NAMALWA (cell line): ENCODE measurements around the gene TMEM141.

ENCODE experiments used
- DNase-seq: peaks from one replicate; pipeline ENCODE4 v3.0.0-alpha.2; 2015; ENCODE audit warnings: low spot score

Gene TMEM141

GRCh38 chr9:136814725-136815421 lies 23.7 kb downstream of the TMEM141 start:
- DNase-seq: no peak

DNA sequence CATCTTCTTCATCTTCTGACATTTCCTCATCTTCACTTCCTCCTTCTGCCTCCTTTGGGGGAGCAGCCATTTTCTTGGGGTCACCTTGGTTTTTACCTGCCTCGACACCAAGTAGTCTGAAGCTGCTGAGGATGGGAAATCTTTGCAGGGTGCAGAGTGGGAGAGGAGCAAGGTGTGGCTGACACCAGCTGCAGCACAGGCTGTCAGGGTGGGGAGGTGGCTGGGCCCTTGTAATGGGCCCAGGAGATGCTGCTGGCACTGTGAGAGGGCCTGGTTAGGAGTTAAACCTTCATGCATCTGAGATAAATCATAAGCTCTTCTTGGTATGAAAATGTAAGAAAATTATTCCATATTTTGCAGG lies 24.3 kb downstream of the TMEM141 start:
- no peak for DNase-seq

GRCh38 chr9:136820971-136821825 lies 30.1 kb downstream of the TMEM141 start:
- no peak for DNase-seq

GRCh38 chr9:136821826-136822544 lies 30.8 kb downstream of the TMEM141 start:
- no peak for DNase-seq

DNA sequence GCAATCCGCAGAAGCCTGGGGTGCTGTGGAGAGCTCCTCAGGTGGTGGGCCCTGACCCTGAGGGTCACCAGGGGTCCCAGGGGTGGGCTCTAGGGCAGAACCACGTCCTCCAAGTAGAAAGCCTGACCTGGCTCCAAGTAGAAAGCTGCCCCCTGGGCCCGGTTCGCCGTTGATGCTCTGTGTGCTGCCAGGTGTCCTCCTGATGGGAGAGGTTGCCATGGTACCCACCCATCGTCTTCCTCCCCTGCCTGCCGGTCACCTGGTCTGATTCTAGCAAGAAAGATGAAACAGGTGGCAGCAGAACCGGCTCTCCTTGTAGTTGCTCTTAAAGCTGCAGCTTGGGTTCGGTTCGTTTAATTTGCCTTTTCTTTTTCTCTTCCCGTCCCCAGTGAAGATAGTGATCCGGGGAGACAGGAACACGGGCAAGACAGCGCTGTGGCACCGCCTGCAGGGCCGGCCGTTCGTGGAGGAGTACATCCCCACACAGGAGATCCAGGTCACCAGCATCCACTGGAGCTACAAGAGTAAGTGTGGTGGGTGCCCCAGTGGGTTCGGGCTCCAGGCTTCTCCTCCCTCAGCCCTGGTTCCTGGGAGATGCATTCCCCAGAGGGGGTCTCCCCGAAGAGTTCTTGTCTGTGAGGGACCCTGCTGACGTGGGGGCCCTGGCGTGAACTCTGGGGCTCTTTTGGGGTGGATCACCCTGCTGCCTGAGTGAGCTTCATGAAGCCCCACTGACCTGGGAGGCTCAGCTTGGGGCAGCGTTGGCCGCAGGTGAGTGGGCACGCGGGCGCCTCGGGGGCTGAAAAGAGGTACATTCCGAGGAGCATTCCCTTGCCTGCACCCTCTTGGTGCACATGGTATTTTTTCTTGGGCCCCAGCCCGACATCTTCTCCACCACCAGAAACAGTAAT lies 32.2 kb downstream of the TMEM141 start:
- no peak for DNase-seq

DNA sequence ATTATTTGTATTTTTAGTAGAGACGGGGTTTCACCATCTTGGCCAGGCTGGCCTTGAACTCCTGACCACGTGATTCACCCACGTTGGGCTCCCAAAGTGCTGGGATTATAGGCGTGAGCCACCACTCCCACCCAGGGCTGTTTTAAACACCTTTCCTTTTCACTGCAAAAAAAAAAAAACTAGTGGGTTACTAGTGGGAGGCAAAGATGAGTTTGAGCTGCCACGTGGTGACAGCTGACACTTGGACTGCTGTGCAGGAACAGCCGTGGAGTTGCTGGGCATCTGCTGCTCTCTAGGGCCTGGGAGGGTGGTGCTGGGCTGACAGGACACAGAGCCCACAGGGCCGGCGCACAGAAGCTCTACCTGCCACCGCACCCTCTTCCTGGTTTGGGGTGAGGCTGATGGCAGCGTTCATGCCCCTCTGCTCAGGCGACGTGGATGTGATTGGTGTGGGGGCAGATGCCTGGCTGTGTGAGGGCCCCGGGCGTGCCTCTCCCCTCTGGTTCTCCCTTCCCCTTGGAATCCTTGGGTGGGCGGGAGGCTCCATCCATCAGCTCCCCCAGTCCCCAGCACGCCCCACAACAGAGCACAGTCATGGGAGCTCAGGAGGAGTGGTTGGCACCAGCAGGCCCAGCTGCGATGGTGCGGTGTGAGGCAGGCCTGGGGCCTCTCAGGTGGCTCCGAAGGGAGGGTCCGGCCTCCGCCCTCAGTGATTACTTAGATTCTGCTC lies 33.5 kb downstream of the TMEM141 start:
- DNase-seq: no peak

GRCh38 chr9:136825295-136826187 lies 34.4 kb downstream of the TMEM141 start:
- no peak for DNase-seq

DNA sequence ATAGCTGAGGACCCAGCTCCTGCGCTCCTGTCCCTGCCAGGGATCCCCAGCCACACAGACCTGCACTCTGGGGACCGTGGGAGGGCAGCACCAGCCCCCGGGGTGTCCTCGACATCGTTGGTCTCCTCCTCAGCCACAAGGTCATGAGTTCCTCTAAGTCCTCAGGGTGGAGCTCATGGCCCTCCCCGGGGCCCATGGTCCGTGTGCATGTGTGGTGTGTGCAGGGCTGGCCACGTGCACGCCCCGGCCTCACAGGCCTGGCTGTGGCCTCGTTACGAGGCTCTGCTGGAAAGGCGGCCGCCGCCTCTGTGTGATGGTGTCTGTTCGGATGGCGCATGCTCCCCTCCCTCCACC lies 35.0 kb downstream of the TMEM141 start:
- no peak for DNase-seq

DNA sequence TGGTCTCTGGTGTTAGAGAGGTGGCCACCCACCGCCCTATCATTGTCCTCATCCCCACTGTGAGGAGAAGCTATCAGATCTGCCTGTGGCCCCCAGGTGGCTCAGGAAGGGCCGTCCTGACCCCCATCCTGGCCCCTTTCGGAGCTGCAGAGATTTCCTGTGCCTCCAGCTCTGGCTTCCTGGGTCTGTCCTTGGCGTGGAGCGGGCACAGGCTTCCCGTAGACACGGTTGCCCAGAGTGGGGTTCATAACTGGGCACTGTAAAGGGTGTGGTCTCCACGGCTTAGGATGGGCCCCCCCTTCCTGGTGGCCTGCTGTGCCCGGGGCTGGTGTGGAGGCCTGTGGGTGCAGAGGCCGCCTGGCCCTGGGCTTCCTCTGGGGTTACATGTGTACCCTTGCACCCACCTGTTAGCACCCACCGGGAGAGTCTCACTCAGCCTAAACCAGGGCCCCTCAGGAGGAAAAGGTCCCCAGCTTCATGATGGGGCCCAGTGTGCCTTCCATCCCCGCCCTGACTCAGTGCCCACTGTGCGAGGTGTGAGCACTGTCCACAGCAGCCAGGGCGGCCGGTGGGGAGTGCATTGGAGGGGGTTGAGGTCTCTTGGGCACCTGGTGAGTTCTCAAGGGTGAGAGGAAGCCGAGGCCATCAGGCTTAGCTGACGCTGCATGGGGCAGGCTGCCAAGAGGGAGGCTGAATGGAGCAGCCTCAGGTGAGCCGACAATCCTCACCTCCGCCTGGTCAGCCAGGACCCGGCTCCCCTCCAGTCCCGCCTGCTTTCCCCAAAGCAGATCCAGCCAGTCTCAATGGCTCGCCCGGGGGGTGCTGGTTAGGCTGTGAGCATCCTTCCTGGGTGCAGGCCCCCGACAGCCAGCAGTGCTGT lies 35.8 kb downstream of the TMEM141 start:
- no peak for DNase-seq

DNA sequence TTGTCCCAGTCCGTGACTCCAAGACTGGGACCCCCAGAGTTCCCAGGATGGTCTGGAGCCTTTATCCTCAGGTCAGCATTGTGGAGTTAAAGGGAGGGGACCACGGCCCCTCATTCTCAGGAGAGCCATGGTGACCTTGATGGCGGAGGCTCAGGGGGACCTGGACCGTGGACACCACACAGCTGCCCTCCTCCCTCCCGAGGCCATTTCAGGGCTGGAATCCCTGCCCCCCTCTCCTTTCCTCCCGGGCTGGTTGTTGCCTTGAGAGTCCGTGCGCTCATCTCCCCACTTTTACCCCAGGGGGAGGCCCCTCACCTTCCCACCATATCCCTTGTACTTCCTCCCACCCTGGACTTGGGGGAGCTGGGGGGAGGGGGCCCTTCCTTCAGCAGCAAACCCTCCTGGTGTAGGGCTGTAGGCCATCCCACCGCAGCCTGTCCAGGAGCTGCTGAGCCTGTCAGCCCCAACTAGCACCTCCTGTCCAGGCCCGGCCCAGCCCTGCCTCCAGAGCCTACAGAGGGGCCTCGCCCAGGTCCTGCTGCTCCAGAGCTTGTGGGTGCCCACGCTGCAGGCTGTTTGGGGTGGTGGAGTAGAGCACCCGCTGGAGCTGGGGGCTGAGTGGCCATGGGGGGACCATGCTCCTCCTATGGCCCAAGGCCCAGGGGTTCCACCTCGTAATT lies 36.8 kb downstream of the TMEM141 start:
- DNase-seq: no peak

- no peak for DNase-seq
These were observed 37.5 kb downstream of the TMEM141 start for GRCh38 chr9:136828474-136829140.

DNA sequence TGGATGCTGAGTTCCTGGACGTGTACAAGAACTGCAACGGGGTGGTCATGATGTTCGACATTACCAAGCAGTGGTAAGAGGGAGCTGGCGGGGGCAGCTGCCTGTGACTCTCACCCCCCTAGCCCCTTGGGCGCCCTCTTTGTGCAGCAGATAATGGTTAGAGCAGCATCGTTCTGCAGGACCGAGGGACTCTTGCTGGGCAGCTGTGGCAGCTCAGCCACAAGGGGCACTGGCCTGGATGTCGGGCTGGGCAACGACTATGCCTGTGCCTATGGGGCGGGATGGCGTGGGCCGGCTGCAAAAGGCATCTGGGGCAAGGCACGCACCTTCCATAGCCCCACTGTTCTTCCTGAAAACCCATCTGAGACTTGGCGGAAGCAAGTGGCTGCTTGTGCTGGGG lies 38.3 kb downstream of the TMEM141 start:
- no peak for DNase-seq

- DNase-seq: no peak
These were observed 39.1 kb downstream of the TMEM141 start for GRCh38 chr9:136829981-136830885.

DNA sequence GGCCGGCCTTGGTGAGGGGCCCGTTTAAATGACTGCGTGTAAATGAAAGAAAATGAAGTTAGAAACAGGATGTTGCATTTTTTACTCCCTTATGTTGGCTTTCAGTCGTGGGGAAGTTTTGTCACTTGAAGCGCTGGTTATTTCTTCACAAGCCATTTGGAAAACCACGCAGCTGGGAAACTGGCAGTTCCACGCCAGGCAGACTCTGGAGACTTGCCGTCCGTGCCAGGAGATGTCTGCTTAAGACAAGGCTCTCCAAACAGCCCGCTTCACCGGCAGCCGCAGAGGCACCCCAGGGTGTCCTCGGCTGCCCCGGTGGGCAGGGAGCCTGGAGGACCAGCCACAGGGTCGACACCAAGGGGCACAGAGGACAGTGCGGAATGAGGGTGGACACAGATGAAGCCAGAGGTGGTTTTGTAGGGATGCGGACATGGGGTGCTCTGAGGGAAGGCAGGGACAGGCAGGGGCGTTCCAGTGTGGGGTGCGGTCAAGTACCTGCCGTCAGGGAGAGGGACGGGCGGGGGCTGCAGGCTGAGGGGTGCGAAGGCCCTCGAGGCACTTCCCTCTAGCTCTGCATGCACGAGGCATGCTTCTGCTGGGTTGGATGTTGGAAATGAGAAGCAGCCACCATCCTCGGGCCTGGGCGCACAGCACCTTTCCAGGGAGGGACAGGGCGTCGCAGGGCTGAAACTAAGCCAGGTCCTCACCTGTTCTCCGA lies 40.0 kb downstream of the TMEM141 start:
- DNase-seq: no peak

DNA sequence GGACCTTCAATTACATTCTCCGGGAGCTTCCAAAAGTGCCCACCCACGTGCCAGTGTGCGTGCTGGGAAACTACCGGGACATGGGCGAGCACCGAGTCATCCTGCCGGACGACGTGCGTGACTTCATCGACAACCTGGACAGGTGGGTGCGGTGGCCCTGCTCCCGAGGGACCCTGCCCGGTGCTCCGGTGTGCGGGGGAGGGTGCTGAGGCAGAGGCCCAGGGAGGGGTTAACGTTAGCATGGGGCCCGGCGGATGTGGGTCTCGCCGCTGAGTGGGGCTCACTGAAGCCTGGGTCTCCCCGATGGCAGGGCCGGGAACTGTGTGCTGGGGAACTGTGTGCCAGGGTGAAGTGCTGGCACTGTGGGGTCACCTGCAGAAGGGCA lies 40.6 kb downstream of the TMEM141 start:
- DNase-seq: no peak

DNA sequence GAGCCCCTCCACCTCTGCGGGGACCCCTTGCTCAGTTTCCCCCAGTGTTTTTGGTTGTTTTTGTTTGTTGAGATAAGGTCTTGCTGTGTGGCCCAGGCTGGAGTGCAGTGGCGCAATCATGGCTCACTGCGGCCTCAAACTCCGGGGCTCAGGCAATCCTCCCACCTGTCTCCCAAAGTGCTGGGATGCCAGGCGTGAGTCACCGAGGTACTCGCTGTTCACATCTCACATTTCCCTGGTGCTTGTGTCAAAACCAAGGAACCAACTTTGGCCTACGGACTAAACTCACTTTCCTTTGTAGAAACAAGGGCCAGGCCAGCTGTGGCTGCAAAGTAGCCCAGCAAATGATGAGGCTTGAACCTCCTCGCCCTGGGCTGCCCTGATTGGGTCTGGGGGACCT lies 41.4 kb downstream of the TMEM141 start:
- DNase-seq: no peak
